Memory B cell (primary cell): ENCODE data around the gene DEPP1.

Source experiments
- ATAC-seq: fragments of 150-1000 bp; cut with Tn5 transposase; 2 replicates; pipeline ENCODE4 v1.10.0; 2021; ENCODE audit warnings: low read depth, mild to moderate bottlenecking, moderate library complexity
- DNase-seq, 2 donors: peaks; one replicate each; pipeline ENCODE4 v3.0.0; 2022; ENCODE audit warnings: low spot score in 2 of 2
- H3K27ac Mint-ChIP-seq: one replicate; pipeline ENCODE4 v1.8.0; 2022; ENCODE audit warnings: mild to moderate bottlenecking, moderate library complexity, mixed read lengths
- H3K27me3 Mint-ChIP-seq: one replicate; pipeline ENCODE4 v1.8.0; 2022; ENCODE audit warnings: mixed read lengths
- H3K36me3 Mint-ChIP-seq: one replicate; pipeline ENCODE4 v1.8.0; 2022; ENCODE audit warnings: mild to moderate bottlenecking, mixed read lengths
- H3K4me1 Mint-ChIP-seq: one replicate; pipeline ENCODE4 v1.8.0; 2022; ENCODE audit warnings: mixed read lengths
- H3K4me3 Mint-ChIP-seq: one replicate; pipeline ENCODE4 v1.8.0; 2022; ENCODE audit warnings: mild to moderate bottlenecking, moderate library complexity, mixed read lengths
- H3K9me3 Mint-ChIP-seq: one replicate; pipeline ENCODE4 v1.8.0; 2022; ENCODE audit warnings: mixed read lengths

Gene DEPP1

GRCh38 chr10:44961230-44961571, 17.4 kb downstream of the DEPP1 start:
- no peak overlapping the region for H3K4me3 Mint-ChIP-seq
- peaks cover 44% of the 10 kb centered on the region for H3K4me1 Mint-ChIP-seq
- DNase-seq (no peak), ATAC-seq (no peak)
- peaks cover 11% of the 10 kb centered on the region for H3K36me3 Mint-ChIP-seq
- no peak overlapping the region for H3K27ac Mint-ChIP-seq
- peaks cover 2% of the 10 kb centered on the region for H3K9me3 Mint-ChIP-seq
- no peaks in the 10 kb centered on the region for H3K27me3 Mint-ChIP-seq

- no peak for DNase-seq
- Mint-ChIP-seq H3K27ac (no peak overlapping the region), H3K4me1 (peaks cover 40% of the 10 kb centered on the region)
These were observed 18.0 kb downstream of the DEPP1 start for GRCh38 chr10:44960482-44961229.

DNA sequence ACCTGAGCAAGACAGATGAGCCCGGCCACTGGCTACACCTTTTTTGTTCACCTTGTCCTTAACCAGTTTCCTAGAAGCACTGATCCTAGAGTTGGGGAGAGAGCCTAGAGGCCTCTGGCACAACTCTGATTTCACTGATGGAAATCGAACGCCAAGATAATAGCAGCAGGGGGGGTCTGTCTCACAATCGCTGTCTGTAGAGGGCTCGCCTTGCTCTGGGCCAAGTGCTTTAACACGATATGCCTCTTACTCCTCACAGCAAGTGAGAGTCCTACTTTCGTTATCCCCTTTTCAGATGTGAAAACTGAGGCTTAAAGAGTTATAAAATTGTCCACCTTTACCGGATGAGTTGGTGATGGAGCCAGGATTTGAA, 18.5 kb downstream of the DEPP1 start:
- no peaks in the 10 kb centered on the region for H3K27me3 Mint-ChIP-seq
- peak overlapping the region; percentile 84 for H3K4me3 Mint-ChIP-seq
- peaks cover 17% of the 10 kb centered on the region for H3K36me3 Mint-ChIP-seq
- ATAC-seq, result no peak
- no peak for DNase-seq
- peaks cover 2% of the 10 kb centered on the region for H3K9me3 Mint-ChIP-seq
- peaks cover 36% of the 10 kb centered on the region for H3K4me1 Mint-ChIP-seq
- no peak overlapping the region for H3K27ac Mint-ChIP-seq

More at GRCh38 chr10:44960482-44961229, 18.0 kb downstream of the DEPP1 start:
- peak overlapping the region; percentile 84 for H3K4me3 Mint-ChIP-seq
- peaks cover 2% of the 10 kb centered on the region for H3K9me3 Mint-ChIP-seq
- H3K36me3 Mint-ChIP-seq, result peaks cover 16% of the 10 kb centered on the region
- no peak for ATAC-seq
- H3K27me3 Mint-ChIP-seq, result no peaks in the 10 kb centered on the region

DNA sequence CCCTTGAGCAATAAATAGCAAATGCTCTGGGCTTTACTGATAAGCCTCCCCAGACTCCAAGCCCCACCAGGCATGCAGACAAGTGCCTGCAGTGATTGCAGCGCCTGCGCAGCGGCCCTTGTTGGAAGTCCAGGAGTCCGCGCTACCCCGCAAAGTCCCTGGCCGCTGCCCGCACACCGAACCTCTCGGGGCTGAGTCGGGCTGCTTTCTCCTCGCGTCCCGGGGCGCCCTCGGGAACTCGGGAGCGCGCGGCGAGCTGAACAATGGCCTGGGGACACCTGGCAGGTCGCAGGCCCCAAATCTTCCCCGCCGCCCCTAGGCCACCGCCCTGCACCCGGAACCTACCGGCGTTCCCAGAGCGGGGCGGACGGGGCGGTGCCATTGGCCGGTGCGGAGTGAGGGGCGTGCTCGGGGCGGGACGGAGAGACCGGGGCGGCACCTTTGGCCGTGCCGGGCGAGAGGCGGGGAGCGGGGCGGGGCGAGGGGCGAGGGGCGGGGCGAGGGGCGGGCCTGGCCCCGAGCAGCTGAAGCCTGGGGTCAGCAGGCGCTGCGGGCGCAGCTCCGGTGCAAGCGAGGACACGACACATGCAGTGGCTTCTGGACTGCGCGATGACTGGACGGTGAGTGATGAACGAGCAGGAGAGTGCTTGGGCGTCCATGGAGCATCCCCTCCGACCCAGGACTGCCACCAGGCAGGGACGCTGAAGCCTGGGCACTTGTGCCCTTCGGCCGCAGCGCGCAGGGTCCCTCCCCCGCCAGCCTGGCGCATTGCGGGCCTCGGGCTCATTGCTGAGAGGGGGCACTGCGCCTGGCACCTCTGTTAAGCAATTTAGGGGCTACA, 19.1 kb downstream of the DEPP1 start, which contains the start of gene RASSF4:
RASSF4 (plus strand) TSS at position 556 of the 841 bp plus-strand sequence. CDS start 10,401 bp downstream, outside the sequence.
- DNase-seq (peak; percentile 87 to 90), ATAC-seq (peak; percentile 98)
- Mint-ChIP-seq H3K27me3 (no peaks in the 10 kb centered on the region), H3K27ac (peak within 1 kb of the TSS; percentile 76), H3K4me1 (peaks cover 38% of the 10 kb centered on the region), H3K4me3 (peak within 1 kb of the TSS; percentile 84), H3K36me3 (peaks cover 22% of the 10 kb centered on the region), H3K9me3 (peaks cover 2% of the 10 kb centered on the region)

GRCh38 chr10:44958898-44959246, 19.7 kb downstream of the DEPP1 start:
- Mint-ChIP-seq H3K4me3 (peak overlapping the region; percentile 84), H3K9me3 (peaks cover 2% of the 10 kb centered on the region), H3K36me3 (peaks cover 22% of the 10 kb centered on the region), H3K27ac (peak overlapping the region; percentile 76), H3K27me3 (no peaks in the 10 kb centered on the region), H3K4me1 (peaks cover 32% of the 10 kb centered on the region)
- ATAC-seq (no peak), DNase-seq (no peak)

DNA sequence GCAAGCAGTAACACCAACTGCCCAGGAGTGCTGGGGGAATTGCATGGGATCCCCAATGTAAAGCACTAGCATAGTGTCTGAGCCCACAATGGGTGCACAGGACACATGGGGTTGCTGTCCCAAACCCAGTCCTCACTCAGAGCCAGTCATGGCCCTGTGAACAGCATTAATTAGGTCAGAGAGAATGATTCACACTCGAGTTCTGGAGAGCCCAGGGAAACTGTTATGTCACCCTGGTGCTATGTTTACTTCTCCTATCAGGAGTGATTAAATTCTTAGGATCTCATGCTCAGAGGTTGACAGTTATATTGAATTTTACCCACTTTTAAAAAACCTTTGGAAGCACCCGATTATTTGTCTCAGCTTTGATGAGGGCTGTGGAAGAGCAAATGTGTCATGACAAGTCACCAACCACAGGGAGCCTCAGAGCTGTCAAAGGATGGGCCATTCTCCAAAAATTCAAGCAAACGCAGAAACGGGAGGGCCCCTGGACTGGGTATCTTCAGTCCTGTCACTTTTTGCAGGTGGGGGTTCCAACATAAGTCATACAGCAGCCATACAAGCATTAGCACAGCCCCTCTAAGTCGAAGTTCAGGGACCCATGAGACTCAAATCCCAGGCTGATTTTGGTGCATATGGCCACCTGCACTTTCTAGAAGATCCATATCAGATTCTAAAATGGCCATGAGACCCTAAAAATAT, 20.3 kb downstream of the DEPP1 start:
- Mint-ChIP-seq H3K4me3 (peak overlapping the region; percentile 84), H3K27ac (peak overlapping the region; percentile 76), H3K4me1 (peaks cover 28% of the 10 kb centered on the region), H3K9me3 (peaks cover 2% of the 10 kb centered on the region), H3K27me3 (no peaks in the 10 kb centered on the region), H3K36me3 (peaks cover 22% of the 10 kb centered on the region)
- ATAC-seq (no peak), DNase-seq (no peak)

DNA sequence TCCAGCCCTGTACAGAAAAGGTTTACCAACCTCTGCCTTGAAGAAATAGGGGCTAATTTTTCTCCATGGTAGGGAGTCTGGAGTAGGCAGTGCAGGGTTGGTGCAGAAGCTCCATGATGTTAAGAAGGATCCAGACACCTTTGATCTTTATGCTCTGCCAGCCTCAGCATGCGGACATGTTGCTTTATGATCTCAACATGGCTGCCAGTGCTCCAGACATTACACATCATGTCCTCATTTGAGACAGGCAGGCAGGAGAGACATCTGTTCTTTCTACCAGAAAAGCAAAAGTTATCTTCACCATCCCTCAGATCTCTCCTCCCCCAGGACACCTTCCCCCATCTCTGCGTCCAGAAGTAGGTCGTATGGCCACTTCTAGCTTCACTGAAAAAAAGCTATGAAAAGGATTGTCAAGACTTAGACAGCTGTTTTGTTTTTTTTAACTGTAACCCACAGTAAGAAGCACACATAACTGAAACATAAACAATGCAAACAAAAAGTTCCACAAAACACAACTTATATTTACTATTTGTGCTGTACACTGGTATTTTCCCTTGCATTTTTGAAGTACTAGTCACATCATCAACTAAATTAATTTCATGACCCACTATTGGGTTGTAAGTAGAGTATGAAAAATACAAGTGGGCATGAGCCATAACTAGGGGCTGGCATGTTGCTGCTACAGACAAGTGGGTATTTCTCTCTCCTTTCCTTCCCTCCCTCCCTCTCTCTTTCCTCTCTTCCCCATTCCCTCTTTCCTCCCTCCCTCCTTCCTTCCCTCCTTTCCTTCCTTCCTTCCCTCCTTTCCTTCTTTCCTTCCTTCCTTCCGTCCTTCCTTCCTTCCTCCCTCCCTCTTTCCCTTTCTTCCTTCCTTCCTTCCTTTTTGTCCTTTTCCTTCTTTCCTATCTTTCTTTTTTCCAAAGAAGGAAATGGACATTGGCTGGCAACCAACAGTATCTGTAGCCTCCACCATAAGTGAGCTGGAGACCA, 21.6 kb downstream of the DEPP1 start:
- Mint-ChIP-seq H3K4me1 (peaks cover 17% of the 10 kb centered on the region), H3K4me3 (no peak overlapping the region), H3K36me3 (peaks cover 22% of the 10 kb centered on the region), H3K27me3 (no peaks in the 10 kb centered on the region), H3K27ac (no peak overlapping the region), H3K9me3 (peaks cover 2% of the 10 kb centered on the region)
- DNase-seq (no peak), ATAC-seq (no peak)

DNA sequence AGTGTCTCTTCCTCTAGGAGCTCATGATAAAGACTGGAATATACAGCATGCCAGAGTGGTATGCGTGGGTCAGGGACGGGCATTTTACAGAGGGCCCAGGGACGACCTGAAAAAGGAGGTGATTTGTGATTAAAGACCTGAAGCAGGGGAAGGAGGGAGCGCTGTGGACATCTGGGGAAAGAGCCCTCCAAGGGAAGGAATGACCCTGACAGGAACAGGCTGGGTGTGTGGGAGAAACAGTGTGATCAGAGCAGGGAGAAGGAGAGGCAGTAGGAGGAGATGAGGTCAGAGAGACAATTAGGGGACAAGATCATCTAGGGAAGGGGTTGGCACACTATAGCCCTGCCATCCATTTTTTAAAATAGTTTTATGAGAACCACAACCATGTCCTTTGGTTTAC, 22.4 kb downstream of the DEPP1 start:
- Mint-ChIP-seq H3K27me3 (no peaks in the 10 kb centered on the region), H3K4me3 (no peak overlapping the region), H3K4me1 (peaks cover 17% of the 10 kb centered on the region), H3K36me3 (peaks cover 22% of the 10 kb centered on the region), H3K27ac (no peak overlapping the region), H3K9me3 (peaks cover 2% of the 10 kb centered on the region)
- no peak for DNase-seq
- ATAC-seq, result no peak

GRCh38 chr10:44955413-44956070, 23.1 kb downstream of the DEPP1 start:
- ATAC-seq (no peak), DNase-seq (no peak)
- Mint-ChIP-seq H3K4me1 (peaks cover 19% of the 10 kb centered on the region), H3K27ac (no peak overlapping the region), H3K4me3 (no peak overlapping the region), H3K36me3 (peaks cover 22% of the 10 kb centered on the region), H3K27me3 (no peaks in the 10 kb centered on the region), H3K9me3 (peaks cover 2% of the 10 kb centered on the region)

- H3K36me3 Mint-ChIP-seq, result peaks cover 22% of the 10 kb centered on the region
- DNase-seq (no peak), ATAC-seq (no peak)
- no peak overlapping the region for H3K4me3 Mint-ChIP-seq
- peaks cover 2% of the 10 kb centered on the region for H3K9me3 Mint-ChIP-seq
- no peaks in the 10 kb centered on the region for H3K27me3 Mint-ChIP-seq
- peaks cover 20% of the 10 kb centered on the region for H3K4me1 Mint-ChIP-seq
- H3K27ac Mint-ChIP-seq, result no peak overlapping the region
These were observed 23.6 kb downstream of the DEPP1 start for GRCh38 chr10:44954962-44955361.

GRCh38 chr10:44954042-44954441, 24.6 kb downstream of the DEPP1 start:
- DNase-seq, result no peak
- no peaks in the 10 kb centered on the region for H3K27me3 Mint-ChIP-seq
- H3K9me3 Mint-ChIP-seq, result peaks cover 2% of the 10 kb centered on the region
- no peak for ATAC-seq
- H3K36me3 Mint-ChIP-seq, result peaks cover 22% of the 10 kb centered on the region
- peaks cover 29% of the 10 kb centered on the region for H3K4me1 Mint-ChIP-seq
- H3K4me3 Mint-ChIP-seq, result no peak overlapping the region
- no peak overlapping the region for H3K27ac Mint-ChIP-seq

DNA sequence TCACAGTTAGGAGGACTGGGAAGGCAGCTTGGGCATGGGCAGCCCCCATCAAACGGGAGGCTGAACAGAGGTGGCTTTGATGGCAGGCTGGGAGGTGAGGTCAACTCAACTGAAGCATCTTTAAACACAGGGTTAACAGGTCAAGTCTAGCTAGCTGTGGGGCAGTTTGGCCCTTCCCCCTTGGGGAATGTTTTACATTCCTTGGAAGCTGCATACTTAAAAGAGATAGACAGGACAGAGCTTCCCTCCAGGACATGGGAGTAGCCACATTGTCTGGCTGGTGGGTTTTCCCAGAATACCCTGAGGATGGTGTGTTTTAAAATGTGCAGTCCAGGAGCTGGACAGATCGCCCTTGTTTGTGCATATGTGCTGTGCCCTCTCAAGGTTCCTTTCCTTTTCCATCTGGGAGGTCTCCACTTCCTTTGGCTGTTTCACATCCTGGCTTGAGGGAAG, 25.8 kb downstream of the DEPP1 start:
- Mint-ChIP-seq H3K27me3 (no peaks in the 10 kb centered on the region), H3K36me3 (peaks cover 22% of the 10 kb centered on the region), H3K4me3 (no peak overlapping the region), H3K4me1 (peaks cover 41% of the 10 kb centered on the region), H3K27ac (no peak overlapping the region), H3K9me3 (peaks cover 2% of the 10 kb centered on the region)
- DNase-seq, result no peak
- no peak for ATAC-seq
